Measurements from ENCODE around the gene CCDC186. TPM values are rescaled to one million over a fixed set of nuclear protein-coding genes. Genes with fewer than 3 reads are reported as not detected.

The CCDC186 gene
- total and polyA plus RNA-seq, 2 donors (not counting 1 experiment from before 2014, with no cell fraction given), result 13.0 to 15.7 TPM

DNA sequence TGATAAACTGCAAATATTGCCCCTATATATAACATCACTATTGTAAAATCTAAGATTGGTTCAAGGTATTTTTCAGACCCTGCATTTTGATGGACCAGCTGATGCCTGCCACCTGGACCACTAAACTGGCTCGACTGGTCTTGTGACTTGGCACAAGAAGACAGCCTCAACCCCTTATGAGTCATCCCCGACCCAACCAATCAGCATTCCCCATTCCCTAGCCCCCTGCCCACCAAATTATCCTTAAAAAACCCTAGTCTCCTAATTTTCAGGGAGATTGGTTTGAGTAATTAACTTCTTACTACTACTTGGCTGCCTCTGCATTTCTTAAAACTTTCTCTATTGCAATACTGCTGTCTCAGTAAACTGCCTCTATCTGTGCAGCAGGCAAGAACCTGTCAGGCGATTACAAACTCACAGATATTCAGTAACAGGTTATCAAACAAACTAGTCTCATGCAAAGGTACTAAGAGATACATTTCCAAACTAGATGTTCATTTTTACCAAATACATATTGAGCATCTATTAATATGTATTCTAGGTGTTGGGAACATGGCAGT is 5.5 kb downstream of the CCDC186 start:
- Histone ChIP-seq H3K4me1 (ENCODE audit: control insufficient read depth, extremely low read depth, insufficient read depth, low read length) (no peaks in the 10 kb centered on the region), H2AFZ (ENCODE audit: low read length) (no peak overlapping the region), H3K27ac (ENCODE audit: insufficient read depth, low read length) (no peak overlapping the region), H3K79me2 (ENCODE audit: control insufficient read depth, insufficient read depth, low read length) (peaks cover 15% of the 10 kb centered on the region), H4K20me1 (ENCODE audit: control insufficient read depth, extremely low read depth, insufficient read depth, low read length) (no peaks in the 10 kb centered on the region), H3K36me3 (ENCODE audit: control insufficient read depth, insufficient read depth, low read length) (no peaks in the 10 kb centered on the region), H3K4me3 (replicated peaks in 1 of 4; ENCODE audit: control extremely low read depth in 1 of 4, insufficient read depth in 1 of 4, low read depth in 3 of 4, low read length in 4 of 4) (no peak overlapping the region), H3K9ac (ENCODE audit: insufficient read depth, low read length) (no peak overlapping the region), H3K4me2 (ENCODE audit: extremely low read depth, insufficient read depth, low read length) (no peak overlapping the region), H3K27me3 (ENCODE audit: control insufficient read depth, insufficient read depth, low read length) (no peaks in the 10 kb centered on the region), H3K9me3 (ENCODE audit: control insufficient read depth, insufficient read depth, low read depth, low read length) (no peaks in the 10 kb centered on the region)
- TF ChIP-seq EZH2 (IDR thresholded peaks at IDR 0.05; ENCODE audit: low read length, missing control alignments), result no peak
- TF ChIP-seq, protein P1, sequence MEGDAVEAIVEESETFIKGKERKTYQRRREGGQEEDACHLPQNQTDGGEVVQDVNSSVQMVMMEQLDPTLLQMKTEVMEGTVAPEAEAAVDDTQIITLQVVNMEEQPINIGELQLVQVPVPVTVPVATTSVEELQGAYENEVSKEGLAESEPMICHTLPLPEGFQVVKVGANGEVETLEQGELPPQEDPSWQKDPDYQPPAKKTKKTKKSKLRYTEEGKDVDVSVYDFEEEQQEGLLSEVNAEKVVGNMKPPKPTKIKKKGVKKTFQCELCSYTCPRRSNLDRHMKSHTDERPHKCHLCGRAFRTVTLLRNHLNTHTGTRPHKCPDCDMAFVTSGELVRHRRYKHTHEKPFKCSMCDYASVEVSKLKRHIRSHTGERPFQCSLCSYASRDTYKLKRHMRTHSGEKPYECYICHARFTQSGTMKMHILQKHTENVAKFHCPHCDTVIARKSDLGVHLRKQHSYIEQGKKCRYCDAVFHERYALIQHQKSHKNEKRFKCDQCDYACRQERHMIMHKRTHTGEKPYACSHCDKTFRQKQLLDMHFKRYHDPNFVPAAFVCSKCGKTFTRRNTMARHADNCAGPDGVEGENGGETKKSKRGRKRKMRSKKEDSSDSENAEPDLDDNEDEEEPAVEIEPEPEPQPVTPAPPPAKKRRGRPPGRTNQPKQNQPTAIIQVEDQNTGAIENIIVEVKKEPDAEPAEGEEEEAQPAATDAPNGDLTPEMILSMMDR (conservative IDR thresholded peaks at IDR 0.05 in 1 of 2, IDR thresholded peaks at IDR 0.05 in 1 of 2; ENCODE audit: low read depth in 1 of 2, low read length in 2 of 2), result no peak
- no peak for DNase-seq (ENCODE audit: low read depth in 2 of 2)

- Histone ChIP-seq H3K4me1 (ENCODE audit: control insufficient read depth, extremely low read depth, insufficient read depth, low read length) (no peaks in the 10 kb centered on the region), H3K36me3 (ENCODE audit: control insufficient read depth, insufficient read depth, low read length) (no peaks in the 10 kb centered on the region), H3K27me3 (ENCODE audit: control insufficient read depth, insufficient read depth, low read length) (no peaks in the 10 kb centered on the region), H3K27ac (ENCODE audit: insufficient read depth, low read length) (no peak overlapping the region), H4K20me1 (ENCODE audit: control insufficient read depth, extremely low read depth, insufficient read depth, low read length) (no peaks in the 10 kb centered on the region), H3K9ac (ENCODE audit: insufficient read depth, low read length) (no peak overlapping the region), H3K9me3 (ENCODE audit: control insufficient read depth, insufficient read depth, low read depth, low read length) (no peaks in the 10 kb centered on the region), H3K4me2 (ENCODE audit: extremely low read depth, insufficient read depth, low read length) (no peak overlapping the region), H2AFZ (ENCODE audit: low read length) (no peak overlapping the region), H3K4me3 (replicated peaks in 1 of 4; ENCODE audit: control extremely low read depth in 1 of 4, insufficient read depth in 1 of 4, low read depth in 3 of 4, low read length in 4 of 4) (no peak overlapping the region), H3K79me2 (ENCODE audit: control insufficient read depth, insufficient read depth, low read length) (peaks cover 10% of the 10 kb centered on the region)
- TF ChIP-seq EZH2 (IDR thresholded peaks at IDR 0.05; ENCODE audit: low read length, missing control alignments), result no peak
- TF ChIP-seq, protein P1 (conservative IDR thresholded peaks at IDR 0.05 in 1 of 2, IDR thresholded peaks at IDR 0.05 in 1 of 2; ENCODE audit: low read depth in 1 of 2, low read length in 2 of 2), result no peak
- no peak for DNase-seq (ENCODE audit: low read depth in 2 of 2)
Observed at GRCh38 chr10:114167985-114168384, 6.0 kb downstream of the CCDC186 start.

- Histone ChIP-seq H3K9ac (ENCODE audit: insufficient read depth, low read length) (no peak overlapping the region), H3K4me1 (ENCODE audit: control insufficient read depth, extremely low read depth, insufficient read depth, low read length) (no peaks in the 10 kb centered on the region), H3K4me3 (replicated peaks in 1 of 4; ENCODE audit: control extremely low read depth in 1 of 4, insufficient read depth in 1 of 4, low read depth in 3 of 4, low read length in 4 of 4) (no peak overlapping the region), H3K9me3 (ENCODE audit: control insufficient read depth, insufficient read depth, low read depth, low read length) (no peaks in the 10 kb centered on the region), H3K79me2 (ENCODE audit: control insufficient read depth, insufficient read depth, low read length) (peaks cover 9% of the 10 kb centered on the region), H3K36me3 (ENCODE audit: control insufficient read depth, insufficient read depth, low read length) (no peaks in the 10 kb centered on the region), H2AFZ (ENCODE audit: low read length) (no peak overlapping the region), H3K27ac (ENCODE audit: insufficient read depth, low read length) (no peak overlapping the region), H3K4me2 (ENCODE audit: extremely low read depth, insufficient read depth, low read length) (no peak overlapping the region), H4K20me1 (ENCODE audit: control insufficient read depth, extremely low read depth, insufficient read depth, low read length) (no peaks in the 10 kb centered on the region), H3K27me3 (ENCODE audit: control insufficient read depth, insufficient read depth, low read length) (no peaks in the 10 kb centered on the region)
- no peak for DNase-seq (ENCODE audit: low read depth in 2 of 2)
- TF ChIP-seq, protein P1 (conservative IDR thresholded peaks at IDR 0.05 in 1 of 2, IDR thresholded peaks at IDR 0.05 in 1 of 2; ENCODE audit: low read depth in 1 of 2, low read length in 2 of 2), result no peak
- TF ChIP-seq EZH2 (IDR thresholded peaks at IDR 0.05; ENCODE audit: low read length, missing control alignments), result no peak
Observed at GRCh38 chr10:114166494-114166893, 7.5 kb downstream of the CCDC186 start.

All from fibroblast of lung (primary cell).